PFSK-1 (cell line): Measurements from ENCODE around the gene CHMP4A.

ENCODE experiments used
- FOXP2 ChIP-seq: optimal IDR thresholded peaks from 2 replicates; pipeline ENCODE3; 2011; ENCODE audit warnings: borderline replicate concordance, control low read depth, inconsistent platforms; ENCODE audit not compliant: insufficient read depth; ENCODE audit errors: extremely low read length, extremely low read depth
- POLR2AphosphoS5 ChIP-seq: IDR thresholded peaks from 2 replicates; pipeline ENCODE4 v1.6.1; 2012; ENCODE audit warnings: low read depth, mild to moderate bottlenecking, control low read depth, low read length, moderate library complexity
- REST ChIP-seq, 2 experiments: IDR thresholded peaks; 2 replicates each; pipeline versions ENCODE4 v1.6.1 to v1.8.0; 2011 to 2012; ENCODE audit warnings: low read depth in 2 of 2, low read length in 2 of 2, control low read depth in 1 of 2, inconsistent platforms in 1 of 2, mild to moderate bottlenecking in 1 of 2, moderate library complexity in 1 of 2; ENCODE audit not compliant: insufficient read depth in 1 of 2
- SIN3A ChIP-seq: IDR thresholded peaks from 2 replicates; pipeline ENCODE4 v1.6.1; 2012; ENCODE audit warnings: mild to moderate bottlenecking, low read length, moderate library complexity, borderline replicate concordance; ENCODE audit not compliant: insufficient read depth
- TAF1 ChIP-seq: IDR thresholded peaks from 2 replicates; pipeline ENCODE4 v1.6.1; 2012; ENCODE audit warnings: low read length, control low read depth, borderline replicate concordance; ENCODE audit not compliant: insufficient read depth

Gene CHMP4A

GRCh38 chr14:24206260-24207103, 6.8 kb downstream of the CHMP4A start:
- no peak for TF ChIP-seq REST (IDR thresholded peaks at IDR 0.05; ENCODE audit: insufficient read depth in 1 of 2, low read depth in 2 of 2, low read length in 2 of 2)
- TF ChIP-seq POLR2AphosphoS5 = no peak
- no peak for TF ChIP-seq TAF1
- TF ChIP-seq FOXP2 = no peak
- TF ChIP-seq SIN3A = no peak

DNA sequence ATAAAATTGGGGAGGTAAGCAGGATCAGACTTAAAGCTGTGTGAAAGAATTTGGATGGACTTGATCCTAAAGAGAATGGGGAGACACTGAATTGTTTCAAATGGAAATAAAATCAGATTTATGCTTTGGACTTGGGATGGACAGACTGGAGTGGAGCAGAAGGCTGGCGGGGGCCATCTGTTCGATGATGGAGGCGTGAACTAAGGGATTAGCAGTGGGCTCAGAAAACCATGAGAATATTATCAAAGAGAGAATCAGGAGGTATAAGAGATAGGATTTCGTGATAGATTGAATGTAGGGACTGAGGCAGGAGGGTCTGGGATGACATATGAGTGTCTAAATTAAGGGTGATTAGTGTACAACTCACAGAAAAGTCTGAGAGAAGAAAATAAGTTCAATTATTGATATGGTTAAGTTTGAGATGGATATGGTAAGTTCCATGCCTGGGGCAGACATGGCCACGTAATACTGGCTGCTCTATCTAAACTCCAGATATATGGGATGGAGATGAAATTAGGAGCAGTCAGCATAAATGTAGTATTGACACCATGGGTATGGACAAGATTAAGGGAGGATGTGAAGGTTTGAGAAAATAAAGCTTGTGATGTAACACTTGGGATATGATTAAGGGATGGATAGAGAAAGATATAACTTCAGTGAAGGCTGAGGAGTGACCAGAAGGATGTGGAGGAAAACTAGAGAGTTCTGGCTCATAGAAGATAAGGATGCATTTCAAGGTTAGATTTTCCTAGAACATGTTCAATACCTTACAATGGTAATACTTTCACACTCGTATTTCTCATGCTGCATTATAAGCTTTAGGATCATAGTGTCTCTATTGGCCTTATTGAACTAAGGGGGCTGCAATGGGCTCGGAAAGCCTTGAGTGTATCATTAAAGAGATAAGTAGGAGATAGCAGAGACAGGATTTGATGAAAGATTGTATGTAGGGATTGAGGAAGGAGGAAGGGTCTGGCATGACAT, 8.8 kb downstream of the CHMP4A start:
- TF ChIP-seq SIN3A = no peak
- no peak for TF ChIP-seq REST (IDR thresholded peaks at IDR 0.05; ENCODE audit: insufficient read depth in 1 of 2, low read depth in 2 of 2, low read length in 2 of 2)
- no peak for TF ChIP-seq FOXP2

GRCh38 chr14:24198814-24199524, 14.3 kb downstream of the CHMP4A start:
- TF ChIP-seq FOXP2 (no peak), POLR2AphosphoS5 (no peak), REST (IDR thresholded peaks at IDR 0.05; ENCODE audit: insufficient read depth in 1 of 2, low read depth in 2 of 2, low read length in 2 of 2) (no peak), SIN3A (no peak), TAF1 (no peak)

- no peak for TF ChIP-seq FOXP2
- no peak for TF ChIP-seq POLR2AphosphoS5
- no peak for TF ChIP-seq REST (IDR thresholded peaks at IDR 0.05; ENCODE audit: insufficient read depth in 1 of 2, low read depth in 2 of 2, low read length in 2 of 2)
- TF ChIP-seq SIN3A = no peak
- no peak for TF ChIP-seq TAF1
Observed at GRCh38 chr14:24197056-24197450, 16.2 kb downstream of the CHMP4A start.
